Type B pancreatic cell (in vitro differentiated cells): Measurements from ENCODE around the gene VAMP8. TPM values are rescaled to one million over a fixed set of nuclear protein-coding genes. Genes with fewer than 3 reads are reported as not detected.
A peak's percentile ranks its signal among the peaks of the same experiment; 100 is the strongest.

Experiments
- DNase-seq: peaks from one replicate; pipeline ENCODE4 v3.0.0; 2021; ENCODE audit warnings: mixed read lengths; ENCODE audit not compliant: unreplicated experiment; ENCODE audit errors: extremely low spot score
- H3K27ac Mint-ChIP-seq: 2 replicates; pipeline ENCODE4 v1.8.0; 2021; ENCODE audit warnings: mild to moderate bottlenecking, mixed read lengths
- H3K27me3 Mint-ChIP-seq: 2 replicates; pipeline ENCODE4 v1.8.0; 2021; ENCODE audit warnings: mixed read lengths
- H3K36me3 Mint-ChIP-seq: 2 replicates; pipeline ENCODE4 v1.8.0; 2021; ENCODE audit warnings: mixed read lengths
- H3K4me1 Mint-ChIP-seq: one replicate; pipeline ENCODE4 v1.8.0; 2021; ENCODE audit warnings: mixed read lengths; ENCODE audit not compliant: unreplicated experiment
- H3K4me3 Mint-ChIP-seq: 2 replicates; pipeline ENCODE4 v1.8.0; 2021; ENCODE audit warnings: mild to moderate bottlenecking, mixed read lengths
- H3K9me3 Mint-ChIP-seq: 2 replicates; pipeline ENCODE4 v1.8.0; 2021; ENCODE audit warnings: mixed read lengths
- total RNA-seq: library from RNA; stranded (reverse); gene quantifications from 2 replicates; pipeline ENCODE4 v1.2.1, GENCODE V29; 2021; ENCODE audit warnings: low replicate concordance
- TF ChIP-seq, protein P1 (sequence below): fragments of 200-600 bp; sonication (generic); conservative IDR thresholded peaks from 2 replicates; pipeline ENCODE4 v1.5.0; 2021; ENCODE audit warnings: antibody characterized with exemption, mild to moderate bottlenecking

VAMP8 gene
- total RNA-seq, 1 donor from 2014 or later = 62.8 TPM

DNA sequence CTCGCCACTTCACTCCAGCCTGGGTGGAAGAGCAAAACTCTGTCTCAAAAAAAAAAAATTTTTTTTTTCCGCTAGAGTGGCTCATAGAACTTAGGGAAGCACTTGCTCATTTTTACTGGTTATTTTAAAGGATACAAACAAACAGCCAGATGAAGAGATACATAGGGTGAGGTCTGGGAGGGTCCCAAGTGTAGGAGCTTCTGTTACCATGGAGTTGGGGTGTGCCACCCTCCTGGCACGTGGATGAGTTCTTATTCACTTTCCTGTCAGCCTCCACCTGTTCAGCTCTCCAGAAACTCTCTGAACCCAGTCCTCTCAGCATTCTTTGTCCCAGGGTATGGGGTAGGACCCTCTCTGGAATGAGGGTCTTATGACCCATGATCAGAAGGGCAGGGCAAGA lies 43.3 kb upstream of the VAMP8 start:
- no peak overlapping the region for H3K27ac Mint-ChIP-seq

DNA sequence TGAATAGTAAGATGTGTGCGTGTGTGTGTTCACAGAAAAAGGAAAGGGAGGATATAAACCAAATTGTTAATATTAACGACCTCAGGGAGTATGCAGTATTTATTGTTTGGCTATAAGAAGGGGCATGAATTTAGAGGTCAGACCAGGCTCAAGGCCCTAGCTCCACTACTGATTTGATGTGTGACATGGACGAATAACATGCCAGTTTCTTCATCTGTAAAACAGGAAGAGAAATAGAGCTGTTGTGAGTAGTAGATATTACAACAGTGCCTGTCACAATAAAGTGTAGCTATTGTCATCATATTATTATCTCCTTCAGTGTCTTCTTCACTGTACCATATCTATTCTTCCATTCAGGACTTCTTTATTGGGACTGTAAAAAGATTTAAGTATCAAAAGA lies 42.5 kb upstream of the VAMP8 start:
- Mint-ChIP-seq H3K9me3 (no peaks in the 10 kb centered on the region), H3K4me3 (no peak overlapping the region), H3K36me3 (peaks cover 1% of the 10 kb centered on the region), H3K4me1 (peaks cover 14% of the 10 kb centered on the region), H3K27me3 (no peaks in the 10 kb centered on the region), H3K27ac (no peak overlapping the region)
- DNase-seq = no peak
- TF ChIP-seq, protein P1, sequence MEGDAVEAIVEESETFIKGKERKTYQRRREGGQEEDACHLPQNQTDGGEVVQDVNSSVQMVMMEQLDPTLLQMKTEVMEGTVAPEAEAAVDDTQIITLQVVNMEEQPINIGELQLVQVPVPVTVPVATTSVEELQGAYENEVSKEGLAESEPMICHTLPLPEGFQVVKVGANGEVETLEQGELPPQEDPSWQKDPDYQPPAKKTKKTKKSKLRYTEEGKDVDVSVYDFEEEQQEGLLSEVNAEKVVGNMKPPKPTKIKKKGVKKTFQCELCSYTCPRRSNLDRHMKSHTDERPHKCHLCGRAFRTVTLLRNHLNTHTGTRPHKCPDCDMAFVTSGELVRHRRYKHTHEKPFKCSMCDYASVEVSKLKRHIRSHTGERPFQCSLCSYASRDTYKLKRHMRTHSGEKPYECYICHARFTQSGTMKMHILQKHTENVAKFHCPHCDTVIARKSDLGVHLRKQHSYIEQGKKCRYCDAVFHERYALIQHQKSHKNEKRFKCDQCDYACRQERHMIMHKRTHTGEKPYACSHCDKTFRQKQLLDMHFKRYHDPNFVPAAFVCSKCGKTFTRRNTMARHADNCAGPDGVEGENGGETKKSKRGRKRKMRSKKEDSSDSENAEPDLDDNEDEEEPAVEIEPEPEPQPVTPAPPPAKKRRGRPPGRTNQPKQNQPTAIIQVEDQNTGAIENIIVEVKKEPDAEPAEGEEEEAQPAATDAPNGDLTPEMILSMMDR = no peak

More for the DNA sequence above, 43.3 kb upstream of the VAMP8 start:
- DNase-seq = no peak
- H3K4me1 Mint-ChIP-seq = peaks cover 14% of the 10 kb centered on the region
- no peak overlapping the region for H3K4me3 Mint-ChIP-seq
- no peaks in the 10 kb centered on the region for H3K27me3 Mint-ChIP-seq
- no peaks in the 10 kb centered on the region for H3K9me3 Mint-ChIP-seq
- no peaks in the 10 kb centered on the region for H3K36me3 Mint-ChIP-seq
- TF ChIP-seq, protein P1 = no peak

DNA sequence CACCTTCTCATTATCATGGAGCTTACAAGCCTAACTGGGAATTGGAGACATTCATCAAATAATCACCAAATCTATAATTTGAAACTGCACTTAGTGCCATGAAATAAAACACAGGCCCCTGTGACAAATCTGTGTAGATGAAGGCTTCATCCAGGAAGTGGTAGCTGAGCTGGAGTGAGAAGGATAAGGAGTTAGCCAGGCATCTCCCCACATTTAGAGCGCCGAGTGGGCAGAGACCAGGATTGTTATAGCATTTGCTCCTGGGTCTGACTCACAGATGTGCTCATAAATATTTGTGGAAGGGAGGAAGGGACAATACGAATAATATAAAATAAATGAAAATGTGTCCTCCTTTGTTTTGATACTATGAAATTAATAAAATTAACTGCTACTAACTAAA lies 40.9 kb upstream of the VAMP8 start:
- Mint-ChIP-seq H3K9me3 (no peaks in the 10 kb centered on the region), H3K36me3 (peaks cover 17% of the 10 kb centered on the region), H3K27me3 (no peaks in the 10 kb centered on the region), H3K27ac (peak overlapping the region; percentile 38), H3K4me3 (no peak overlapping the region), H3K4me1 (peaks cover 19% of the 10 kb centered on the region)
- no peak for DNase-seq
- TF ChIP-seq, protein P1 = no peak

DNA sequence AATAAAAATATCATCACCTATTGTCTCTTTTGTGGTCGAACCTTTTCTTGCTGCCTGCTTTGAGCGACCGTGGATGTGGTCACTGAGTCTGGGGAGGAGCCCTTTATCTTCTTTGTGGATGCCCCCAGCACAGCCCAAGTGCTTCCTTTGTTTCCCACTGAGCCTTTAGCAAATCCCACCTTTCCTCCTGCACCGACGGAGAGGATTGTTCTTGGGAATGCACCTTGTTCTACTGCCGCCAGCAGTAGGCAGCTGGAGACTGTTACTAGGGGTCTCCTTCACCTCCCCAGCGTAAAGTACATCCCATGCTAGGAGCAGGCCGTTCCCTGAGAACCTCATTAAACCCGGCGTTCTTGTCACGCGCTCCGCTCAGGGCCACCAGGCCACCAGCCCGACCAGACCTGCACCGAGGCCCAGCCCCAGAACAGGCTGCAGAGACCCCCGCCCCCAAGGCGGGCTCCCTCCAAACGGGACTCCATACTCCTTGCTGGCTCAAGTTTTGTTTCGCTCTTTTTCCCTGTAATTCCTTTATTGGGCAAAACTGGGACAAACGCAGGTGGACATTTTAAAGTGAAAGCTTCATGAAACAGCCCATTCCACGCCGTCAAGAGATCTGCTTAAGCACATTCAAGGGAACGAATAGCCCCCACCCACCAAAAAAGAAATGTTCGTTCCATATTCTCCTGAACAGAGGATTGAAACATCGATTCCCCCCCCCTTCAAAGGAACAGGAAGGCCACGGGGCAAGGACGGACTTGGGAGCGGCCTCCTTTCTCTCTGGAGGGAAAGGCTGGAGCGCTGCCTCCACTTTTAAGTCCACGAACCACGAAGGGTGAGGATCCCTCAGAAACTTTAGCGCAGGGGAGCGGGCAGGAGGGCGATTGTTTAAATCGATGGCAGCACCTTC lies 39.5 kb upstream of the VAMP8 start:
- H3K27me3 Mint-ChIP-seq = no peaks in the 10 kb centered on the region
- H3K36me3 Mint-ChIP-seq = peaks cover 30% of the 10 kb centered on the region
- TF ChIP-seq, protein P1 = no peak
- H3K4me1 Mint-ChIP-seq = peaks cover 33% of the 10 kb centered on the region
- H3K9me3 Mint-ChIP-seq = no peaks in the 10 kb centered on the region
- H3K27ac Mint-ChIP-seq = peak overlapping the region; percentile 98
- no peak for DNase-seq
- H3K4me3 Mint-ChIP-seq = peak overlapping the region; percentile 94

DNA sequence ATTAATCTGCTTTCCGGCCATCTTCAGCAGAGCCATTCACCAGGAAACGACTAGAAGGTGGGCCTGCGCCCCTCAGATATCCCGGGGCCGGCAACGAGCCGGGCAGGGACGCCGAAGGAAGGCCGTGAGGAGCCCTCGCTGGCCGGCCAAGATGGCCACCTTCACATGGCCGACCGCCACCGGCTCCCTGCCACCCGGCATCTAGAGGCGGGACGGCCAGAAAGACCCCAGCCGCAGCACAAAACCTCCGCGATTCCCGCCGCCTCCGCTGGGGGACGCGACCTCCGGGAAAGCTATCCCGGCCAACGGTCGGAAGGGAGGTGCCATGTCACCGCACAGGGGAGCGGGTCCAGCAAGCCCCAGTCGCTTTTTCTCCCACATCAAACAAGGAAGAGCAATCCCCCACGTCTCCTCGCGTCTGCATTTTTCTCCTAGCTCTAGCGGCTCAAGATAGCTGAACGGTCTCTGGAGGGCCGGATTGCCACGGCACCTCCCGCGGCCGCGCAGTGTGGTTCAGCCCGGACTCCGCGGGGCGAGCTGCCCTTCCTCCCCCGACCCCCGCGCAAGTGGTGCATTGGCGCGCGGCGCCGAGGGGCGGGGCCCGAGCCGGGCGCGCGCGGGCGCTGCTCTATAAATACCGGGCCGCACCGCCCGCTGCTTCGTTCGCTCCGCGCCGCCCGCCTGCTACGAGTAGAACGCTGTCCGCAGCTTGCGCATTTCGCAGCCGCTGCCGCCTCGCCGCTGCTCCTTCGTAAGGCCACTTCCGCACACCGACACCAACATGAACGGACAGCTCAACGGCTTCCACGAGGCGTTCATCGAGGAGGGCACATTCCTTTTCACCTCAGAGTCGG lies 38.7 kb upstream of the VAMP8 start, which contains the start of gene MAT2A:
Gene MAT2A (plus strand): TSS at position 662 of the 854 bp plus-strand sequence. CDS start 120 bp downstream, at position 782.
- Mint-ChIP-seq H3K9me3 (no peaks in the 10 kb centered on the region), H3K27ac (peak within 1 kb of the TSS; percentile 98), H3K4me3 (peak within 1 kb of the TSS; percentile 94), H3K4me1 (peaks cover 39% of the 10 kb centered on the region), H3K36me3 (peaks cover 36% of the 10 kb centered on the region), H3K27me3 (no peaks in the 10 kb centered on the region)
- TF ChIP-seq, protein P1 = peak; percentile 81
- DNase-seq = peak; percentile 97
